ENCODE data around the gene FAM124B.

GRCh38 chr2:224350703-224351102, 51.2 kb downstream of the FAM124B start:
- TF ChIP-seq CTCF (optimal IDR thresholded peaks at IDR 0.05 in 1 of 3, IDR thresholded peaks at IDR 0.05 in 1 of 3, conservative IDR thresholded peaks at IDR 0.05 in 1 of 3; ENCODE audit: extremely low read depth in 1 of 3, insufficient read depth in 2 of 3, low read length in 3 of 3) (no peak), EZH2 (IDR thresholded peaks at IDR 0.05; ENCODE audit: low read length) (no peak)

Data from keratinocyte (primary cell).